Measurements from ENCODE around the gene KANK4.
"Not testable (repeated sequence)": the region's sequence is repeated elsewhere in the genome, so short reads cannot be mapped to it uniquely, and the experiment has no call there.

Gene KANK4

DNA sequence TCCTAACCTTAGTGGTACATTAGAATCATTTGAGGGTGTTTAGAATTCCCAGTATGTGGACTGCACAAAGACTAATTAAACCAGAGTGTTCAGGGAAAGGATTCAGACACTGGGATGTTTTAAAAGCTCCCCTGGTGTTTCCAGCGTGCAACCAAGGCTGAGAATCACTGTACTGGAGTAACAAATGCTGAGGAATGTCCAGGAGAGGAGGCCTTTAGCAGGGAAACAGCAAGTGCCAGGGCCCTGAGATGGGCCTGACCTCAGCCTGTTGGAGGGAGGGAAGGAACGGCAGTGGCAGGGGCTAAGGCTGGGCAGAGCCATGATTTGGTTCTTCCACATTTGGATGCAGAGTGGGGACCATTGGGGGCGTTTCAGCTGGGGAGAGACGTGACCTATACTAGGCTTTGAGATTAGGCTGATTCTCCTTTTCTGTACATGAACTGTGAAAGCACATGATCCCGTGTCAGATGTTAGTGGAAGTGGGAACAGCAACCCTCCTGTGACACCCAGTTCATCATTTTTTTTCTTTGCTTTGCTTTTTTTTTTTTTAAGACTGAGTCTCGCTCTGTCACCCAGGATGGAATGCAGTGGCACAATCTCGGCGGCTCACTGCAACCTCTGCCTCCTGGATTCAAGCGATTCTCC, 49.3 kb downstream of the KANK4 start:
- no peak for DNase-seq

DNA sequence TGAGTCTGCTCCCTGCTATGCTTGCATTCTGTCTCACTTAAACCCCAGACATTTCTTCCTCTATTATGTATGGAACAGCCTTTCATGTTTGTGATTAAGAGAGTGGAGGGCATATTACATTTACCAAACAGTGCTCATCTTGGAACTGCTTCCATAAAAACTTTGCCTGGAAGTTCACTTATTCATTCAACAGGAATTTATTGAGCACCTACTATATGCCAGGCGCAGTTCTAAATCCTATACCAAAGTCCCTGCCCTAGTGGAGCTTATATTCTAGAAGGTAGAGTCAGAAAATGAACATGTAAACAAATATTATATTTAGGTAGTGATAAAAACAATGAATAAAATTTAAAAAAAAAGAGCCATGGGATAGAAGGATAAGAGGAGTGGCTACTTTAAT, 49.8 kb downstream of the KANK4 start:
- DNase-seq: no peak

DNA sequence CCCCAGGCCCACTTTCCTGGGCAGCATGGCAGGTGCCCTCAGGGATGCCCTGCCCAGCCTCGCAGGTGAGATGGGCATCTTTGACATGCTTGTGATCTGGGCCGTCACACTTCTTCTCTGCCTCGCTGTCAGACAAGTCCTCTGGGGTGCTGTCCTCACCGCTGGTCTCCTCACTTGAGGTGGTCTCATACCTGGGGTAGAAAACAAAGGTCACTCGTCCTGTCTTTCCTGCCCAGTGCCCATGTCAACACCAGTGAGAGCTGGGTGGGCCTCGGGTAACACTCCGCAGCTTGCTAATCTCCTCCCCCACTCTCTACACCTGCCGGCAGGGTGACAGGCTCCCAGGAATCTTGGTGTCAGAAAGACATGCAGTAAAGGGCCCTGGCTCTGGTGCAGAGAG, 50.9 kb downstream of the KANK4 start:
- DNase-seq: no peak

DNA sequence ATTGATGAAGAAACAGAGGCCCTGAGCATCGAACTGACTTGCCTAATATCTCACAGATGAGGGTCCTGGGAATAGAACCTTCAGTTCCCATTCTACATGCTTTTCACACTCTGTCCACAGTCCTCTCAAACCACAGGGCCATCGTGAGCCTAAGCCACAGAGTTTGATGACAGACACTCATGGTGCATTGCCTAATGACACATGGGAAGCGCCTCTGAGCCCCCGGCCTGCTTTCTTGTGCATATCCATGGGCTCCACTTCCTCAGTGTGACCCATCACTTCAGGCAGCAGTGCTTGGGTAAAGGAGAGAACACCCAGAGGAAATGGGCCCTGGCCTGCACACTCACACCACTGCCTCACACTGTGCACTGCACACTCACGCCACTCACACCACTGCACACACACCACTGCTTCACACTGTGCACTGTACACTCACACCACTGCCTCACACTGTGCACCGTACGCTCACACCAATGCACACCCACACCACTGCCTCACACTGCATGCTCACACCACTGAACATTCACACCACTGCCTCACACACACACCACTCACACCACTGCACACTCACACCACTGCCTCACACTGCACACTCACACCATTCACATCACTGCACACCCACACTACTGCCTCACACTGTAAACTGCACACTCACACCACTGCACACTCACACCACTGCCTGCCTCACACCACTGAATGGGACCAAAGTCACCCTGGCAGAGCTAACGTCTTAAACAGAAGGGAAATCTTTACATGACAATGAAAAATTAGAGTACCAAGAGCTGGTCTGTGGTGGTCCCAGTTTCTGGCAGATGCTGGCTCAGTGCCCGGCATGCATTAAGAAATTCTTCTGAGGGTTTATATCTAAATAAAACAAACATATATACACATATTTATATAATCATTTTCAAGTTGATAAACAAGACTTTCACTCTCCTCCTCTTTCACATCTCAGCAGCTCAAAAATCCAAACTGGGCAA, 53.0 kb downstream of the KANK4 start:
- no peak for DNase-seq

DNA sequence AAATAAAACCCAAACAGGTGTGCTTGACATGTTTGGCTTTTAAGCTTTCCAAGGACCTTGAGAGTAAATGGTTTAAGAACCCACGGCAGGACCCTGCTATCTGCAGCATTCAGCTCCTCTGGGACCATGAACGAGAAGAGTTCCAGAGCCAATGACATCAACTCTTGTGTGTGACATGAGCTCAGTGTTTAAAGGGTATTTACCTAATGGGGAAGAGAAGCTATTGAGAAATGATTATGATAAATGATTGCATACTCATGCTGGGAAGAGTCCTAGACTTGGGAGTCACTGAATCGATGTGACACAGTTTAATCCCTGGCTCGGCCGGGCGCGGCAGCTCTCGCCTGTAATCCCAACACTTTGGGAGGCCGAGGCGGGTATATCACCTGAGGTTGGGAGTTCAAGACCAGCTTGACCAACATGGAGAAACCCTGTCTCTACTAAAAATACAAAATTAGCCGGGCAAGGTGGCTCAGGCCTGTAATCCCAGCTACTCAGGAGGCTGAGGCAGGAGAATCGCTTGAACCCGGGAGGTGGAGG, 55.4 kb downstream of the KANK4 start:
- DNase-seq: no peak

DNA sequence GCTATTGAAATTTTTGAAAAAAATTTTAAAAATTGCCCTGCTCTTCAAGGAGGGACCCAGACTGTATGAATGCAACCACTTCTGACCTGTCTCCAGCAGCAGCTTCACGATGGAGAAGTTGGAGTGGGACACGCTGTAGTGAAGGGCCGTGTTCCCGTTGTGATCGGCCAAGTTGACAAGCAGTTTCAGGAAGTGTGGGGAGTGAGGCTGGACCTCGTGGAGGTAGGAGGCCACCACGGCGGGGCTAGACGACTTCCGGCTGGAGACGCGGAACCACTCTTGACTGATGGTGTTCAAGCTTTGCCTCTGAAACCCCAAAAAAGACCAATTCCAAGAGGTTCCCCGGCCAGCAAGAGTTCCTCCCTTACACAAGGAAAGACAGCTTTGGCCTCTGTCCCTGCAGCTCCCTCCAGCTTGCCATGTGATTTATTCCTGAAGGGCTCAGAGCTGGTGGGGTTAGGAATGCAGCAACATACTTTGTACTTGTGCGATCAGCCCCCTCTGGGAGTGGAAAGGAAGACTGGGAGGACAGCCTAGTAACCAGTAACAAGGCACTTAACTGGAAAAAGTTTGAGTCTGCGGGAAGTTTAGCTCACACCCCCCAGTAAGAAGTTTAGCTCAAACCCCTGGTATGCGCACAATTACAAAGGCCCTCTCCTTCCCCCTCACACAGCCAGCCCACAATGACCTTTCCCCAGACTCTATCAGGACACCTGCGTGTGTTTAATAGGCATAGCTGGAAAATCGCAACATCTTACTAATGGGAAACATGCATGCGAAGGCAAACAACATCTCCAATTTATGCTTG, 56.0 kb downstream of the KANK4 start:
- DNase-seq: no peak

DNA sequence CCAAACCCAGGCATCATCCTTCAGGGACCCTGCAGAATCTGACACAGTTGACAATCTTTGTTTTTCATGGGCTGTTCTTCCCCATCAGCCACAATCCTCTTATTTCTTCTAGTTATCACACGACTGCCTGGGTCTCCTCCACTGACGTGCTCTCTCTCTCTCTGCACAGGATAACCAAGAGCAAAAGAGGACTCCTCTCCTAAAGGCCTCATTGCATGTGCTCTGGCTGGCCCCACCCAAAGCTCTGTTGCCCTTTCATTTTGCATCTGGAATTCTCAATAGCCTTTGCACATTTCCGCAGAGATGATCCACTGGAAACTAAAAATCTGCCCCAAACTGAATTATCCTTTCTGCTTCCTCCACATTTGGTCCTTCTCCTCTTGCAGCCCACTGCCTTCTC, 58.5 kb downstream of the KANK4 start:
- no peak for DNase-seq

DNA sequence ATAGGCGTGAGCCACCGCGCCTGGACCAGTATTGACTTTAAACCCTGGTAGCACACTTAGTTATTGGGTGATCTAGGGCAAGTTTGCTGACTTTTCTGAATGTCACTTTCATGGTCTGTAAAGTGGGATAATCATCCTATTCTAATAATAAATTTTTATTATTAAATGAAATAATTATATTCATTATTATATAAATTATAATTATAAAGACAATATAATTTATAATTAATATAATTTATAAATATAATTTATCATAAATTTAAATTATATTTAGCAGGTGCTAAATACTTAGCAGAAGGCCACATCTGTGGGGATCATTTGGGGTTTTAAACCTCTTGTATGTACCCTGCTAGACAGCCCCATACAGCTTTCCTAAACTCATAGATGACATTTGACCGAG, 59.7 kb downstream of the KANK4 start:
- no peak for DNase-seq

DNA sequence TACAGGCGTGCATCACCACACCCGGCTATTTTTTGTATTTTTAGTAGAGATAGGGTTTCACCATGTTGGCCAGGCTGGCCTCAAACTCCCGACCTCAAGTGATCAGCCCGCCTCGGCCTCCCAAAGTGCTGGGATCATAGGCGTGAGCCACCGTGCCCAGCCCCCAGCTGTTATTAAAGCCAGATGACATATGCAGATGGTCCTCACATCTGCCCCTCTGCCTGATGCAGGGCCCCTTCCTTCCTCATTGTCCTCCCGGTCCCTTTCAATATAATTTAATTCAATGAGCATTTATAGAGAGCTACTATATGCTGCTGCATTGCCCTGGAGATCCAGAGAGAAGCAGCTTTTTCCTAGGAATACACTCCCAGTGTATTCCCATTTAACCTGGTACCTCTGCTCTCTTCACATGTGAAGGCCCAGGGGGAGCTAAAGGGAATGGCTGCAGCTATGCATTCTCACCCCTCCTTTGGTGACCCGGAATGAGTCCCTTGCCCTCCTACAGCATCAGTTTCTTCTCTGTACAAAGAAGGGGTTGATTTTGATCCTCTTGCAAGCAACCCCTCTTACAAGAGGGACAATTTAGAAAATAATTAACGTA, 69.0 kb downstream of the KANK4 start:
- DNase-seq: no peak

DNA sequence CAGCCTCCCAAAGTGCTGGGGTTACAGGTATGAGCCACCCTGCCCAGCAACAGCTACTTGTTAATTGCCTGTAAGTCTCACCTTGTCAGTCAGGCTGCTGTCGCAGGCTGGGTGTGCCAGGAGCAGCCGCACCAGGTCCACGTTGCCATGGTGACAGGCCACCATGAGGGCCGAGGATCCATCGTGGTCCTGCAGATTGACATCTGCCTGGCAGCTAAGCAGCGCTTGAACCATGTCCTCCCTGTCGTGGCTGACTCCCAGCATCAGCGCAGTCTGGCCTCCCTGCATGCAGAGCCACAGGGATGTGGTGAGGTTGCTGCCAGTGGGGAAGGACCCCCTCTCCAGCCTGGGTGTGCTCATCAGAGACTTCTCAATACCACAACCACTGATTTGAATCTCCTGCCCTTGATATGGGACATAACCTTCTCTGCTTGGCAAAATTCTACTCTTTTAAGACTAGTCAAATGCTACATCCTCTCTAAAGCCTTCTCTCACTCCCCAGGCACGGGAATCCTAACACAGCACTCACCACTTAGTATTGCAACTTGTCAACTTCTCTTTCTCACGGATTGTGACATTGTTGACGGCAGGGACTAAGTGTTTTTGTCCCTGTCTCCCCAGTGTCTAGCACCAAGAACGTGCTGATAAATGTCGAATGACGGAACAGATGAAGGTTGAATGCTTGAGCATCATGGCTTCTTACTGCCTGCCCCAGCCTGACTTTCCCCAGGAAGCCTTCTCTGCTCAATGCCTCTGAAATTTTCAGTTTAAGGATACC, 71.7 kb downstream of the KANK4 start:
- no peak for DNase-seq

DNA sequence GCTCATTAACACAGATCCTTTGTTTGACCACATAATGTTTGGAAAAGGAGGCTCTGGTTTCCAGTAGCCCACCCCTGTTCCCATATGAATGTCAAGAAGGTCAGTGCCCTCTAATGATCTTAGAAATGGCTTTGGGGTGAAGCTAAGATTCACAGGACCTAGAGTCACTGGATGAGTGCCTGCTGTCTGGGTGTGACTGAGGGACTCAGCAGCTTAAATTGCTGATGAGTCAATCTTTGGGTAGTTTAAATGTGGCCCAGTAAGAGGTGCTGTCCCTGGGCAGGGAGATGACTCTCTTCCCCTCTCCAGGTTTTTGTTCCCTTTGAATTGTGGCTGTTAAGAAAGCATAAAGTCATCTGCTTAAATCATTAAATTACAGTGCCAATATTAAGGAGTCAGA, 74.0 kb downstream of the KANK4 start:
- DNase-seq: no peak

DNA sequence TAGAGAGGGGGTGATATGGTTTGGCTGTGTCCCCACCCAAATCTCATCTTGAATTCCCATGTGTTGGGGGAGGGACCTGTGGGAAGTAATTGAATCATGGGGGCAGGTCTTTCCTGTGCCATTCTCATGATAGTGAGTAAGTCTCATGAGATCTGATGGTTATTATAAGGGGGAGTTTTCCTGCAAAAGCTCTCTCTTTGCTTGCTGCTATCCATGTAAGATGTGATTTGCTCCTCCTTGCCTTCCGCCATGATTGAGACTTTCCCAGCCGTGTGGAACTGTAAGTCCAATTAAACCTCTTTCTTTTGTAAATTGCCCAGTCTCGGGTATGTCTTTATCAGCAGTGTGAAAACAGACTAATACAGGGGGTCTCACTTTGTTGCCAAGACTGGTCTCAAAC, 74.9 kb downstream of the KANK4 start:
- DNase-seq: not testable (repeated sequence)

DNA sequence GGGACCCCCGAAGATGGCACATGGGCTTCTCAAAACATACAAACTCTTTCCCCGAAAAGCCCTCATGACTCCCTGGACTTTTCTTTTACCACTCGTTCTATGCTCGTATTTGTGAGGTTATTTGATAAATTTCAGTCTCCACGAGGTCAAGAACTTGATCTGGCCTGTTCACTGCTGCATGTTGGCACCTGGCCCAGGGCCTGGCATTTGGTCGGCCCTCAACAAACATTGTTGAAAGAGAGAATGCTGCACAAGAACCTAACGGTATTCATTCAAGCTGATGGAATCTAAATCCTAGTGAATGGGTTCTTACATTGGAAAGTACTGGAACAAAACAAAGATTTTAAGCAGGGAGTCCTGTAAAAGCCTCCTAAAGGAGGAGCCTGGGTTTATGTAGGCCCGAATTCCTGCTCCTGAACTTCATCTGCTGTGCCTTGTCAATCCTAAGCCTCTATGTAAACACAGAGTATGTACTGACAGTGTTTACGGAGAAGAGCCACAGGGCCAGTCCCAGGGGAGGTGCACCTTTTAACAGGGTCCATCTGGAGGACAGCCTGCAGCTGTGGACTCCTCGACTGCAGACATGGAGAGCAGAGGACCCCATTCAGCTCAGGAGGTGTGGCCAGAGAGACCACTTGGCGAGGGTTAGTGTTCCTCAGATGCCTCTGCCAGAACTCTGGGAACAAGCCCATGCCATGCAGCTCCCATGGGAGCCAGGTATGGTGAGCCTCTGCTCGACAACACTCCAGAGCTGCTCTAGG, 77.7 kb downstream of the KANK4 start:
- no peak for DNase-seq

DNA sequence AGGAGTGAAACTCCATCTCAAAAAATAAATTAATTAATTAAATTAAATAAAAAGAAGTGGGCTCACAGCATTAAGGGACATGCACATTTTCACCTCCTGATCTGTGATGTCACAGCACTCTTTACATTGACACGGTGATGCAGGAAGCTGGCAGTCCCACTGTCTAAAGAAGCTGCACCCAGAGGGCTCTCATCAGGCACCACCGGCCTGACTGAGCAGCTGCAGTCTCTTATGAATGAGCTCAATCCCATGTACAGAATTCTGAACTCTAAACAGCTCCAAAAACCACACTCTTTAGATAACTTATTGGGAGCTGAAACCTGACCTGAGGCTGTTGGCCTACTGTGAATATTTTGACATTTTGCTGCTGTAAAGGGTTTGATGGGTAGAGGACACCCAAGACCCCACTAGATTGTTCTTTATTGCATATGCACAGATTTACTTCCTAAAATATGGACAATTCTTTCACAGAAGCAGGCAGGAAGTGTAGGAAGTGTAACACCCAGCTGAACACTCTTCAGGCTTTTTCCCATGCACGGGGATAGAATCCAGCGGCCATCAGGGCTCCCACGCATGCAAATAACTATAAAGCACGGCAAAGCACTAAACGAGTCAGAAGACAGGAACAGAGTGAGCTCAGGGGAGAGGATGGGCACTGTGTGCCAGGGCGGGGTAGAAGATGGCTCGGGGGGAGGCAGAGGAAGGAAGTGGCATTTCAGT, 78.4 kb downstream of the KANK4 start:
- DNase-seq: no peak

DNA sequence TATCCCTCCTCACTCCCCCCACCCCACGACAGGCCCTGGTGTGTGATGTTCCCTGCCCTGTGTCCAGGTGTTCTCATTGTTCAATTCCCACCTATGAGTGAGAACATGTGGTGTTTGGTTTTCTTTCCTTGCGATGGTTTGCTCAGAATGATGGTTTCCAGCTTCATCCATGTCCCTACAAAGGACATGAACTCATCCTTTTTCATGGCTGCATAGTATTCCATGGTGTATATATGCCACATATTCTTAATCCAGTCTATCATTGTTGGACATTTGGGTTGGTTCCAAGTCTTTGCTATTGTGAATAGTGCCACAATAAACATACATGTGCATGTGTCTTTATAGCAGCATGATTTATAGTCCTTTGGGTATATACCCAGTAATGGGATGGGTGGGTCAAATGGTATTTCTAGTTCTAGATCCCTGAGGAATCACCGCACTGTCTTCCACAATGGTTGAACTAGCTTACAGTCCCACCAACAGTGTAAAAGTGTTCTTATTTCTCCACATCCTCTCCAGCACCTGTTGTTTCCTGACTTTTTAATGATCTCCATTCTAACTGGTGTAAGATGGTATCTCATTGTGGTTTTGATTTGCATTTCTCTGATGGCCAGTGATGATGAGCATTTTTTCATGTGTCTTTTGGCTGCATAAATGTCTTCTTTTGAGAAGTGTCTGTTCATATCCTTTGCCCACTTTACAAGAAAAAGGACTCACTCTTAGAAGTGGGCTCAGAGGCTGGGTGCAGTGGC, 79.4 kb downstream of the KANK4 start:
- DNase-seq: not testable (repeated sequence)

DNA sequence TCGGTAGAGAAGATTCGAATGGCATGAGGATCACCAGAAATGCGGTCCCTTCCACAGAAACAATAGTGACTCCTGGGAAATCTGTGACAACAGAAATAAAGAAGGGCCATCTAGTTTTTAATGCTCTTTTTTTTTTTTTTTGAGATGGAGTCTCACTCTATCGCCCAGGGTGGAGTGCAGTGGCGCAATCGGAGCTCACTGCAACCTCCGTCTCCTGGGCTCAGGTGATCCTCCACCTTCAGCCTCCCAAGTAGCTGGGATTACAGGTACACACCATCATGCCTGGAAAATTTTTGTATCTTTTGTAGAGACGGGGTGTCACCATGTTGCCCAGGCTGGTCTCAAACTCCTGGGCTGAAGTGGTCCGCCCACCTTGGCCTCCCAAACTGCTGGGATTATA, 80.7 kb downstream of the KANK4 start:
- DNase-seq: no peak

DNA sequence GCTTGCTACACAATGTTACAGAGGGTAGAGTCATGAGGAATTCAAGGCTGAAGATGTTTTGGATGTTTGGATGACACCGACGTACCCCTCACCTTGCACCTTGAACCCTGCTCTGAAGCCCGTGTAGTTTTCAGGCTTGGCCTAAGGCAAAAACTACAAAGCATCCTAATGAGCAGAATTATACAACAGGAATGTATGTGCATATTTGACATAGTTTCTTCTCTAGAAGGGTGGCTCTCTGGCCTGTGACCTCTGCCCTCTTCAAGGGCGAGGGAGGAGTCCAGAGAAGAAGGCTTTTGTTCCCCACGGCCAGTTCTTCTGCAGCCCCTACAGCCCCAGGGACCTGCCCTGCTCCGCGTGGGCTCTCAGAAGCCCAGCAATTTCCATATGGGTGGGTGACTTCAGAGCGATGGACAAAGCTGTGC, 81.3 kb downstream of the KANK4 start:
- no peak for DNase-seq

DNA sequence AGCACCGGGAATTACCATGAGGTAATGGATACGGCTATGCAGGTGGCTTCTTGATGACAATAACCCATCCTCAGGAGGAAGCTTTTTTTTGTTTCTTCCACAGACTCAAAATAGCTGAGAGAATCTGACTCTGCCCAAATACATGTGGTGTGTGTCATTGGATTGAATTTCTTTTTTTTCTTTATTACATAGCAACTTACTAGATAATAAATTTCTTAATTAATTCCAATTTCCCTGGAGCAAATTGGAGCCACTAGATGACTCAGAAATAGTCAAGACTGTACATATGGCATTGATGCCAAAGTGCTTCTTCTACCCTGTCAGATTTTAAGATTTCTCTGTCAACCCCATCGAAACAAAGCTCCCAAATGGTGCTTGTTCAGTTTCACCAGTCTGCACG, 81.9 kb downstream of the KANK4 start:
- no peak for DNase-seq

DNA sequence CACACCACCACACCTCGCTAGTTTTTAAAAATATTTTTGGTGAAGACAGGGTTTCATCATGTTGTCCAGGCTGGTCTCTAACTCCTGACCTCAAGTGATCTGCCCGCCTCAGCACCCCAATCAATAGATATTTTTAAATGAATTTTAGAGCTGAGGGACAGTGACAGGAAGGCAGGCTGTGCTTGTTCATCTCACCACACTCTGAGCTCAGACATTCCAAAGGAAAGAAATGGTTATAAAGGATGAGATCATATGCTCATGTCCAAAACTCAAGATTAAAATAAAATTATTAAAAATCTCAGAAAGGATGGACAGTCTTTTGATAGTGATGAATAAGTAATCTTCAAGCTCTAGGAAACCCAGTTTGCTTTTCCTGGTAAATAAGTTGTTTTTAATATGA, 83.7 kb downstream of the KANK4 start:
- DNase-seq: no peak

DNA sequence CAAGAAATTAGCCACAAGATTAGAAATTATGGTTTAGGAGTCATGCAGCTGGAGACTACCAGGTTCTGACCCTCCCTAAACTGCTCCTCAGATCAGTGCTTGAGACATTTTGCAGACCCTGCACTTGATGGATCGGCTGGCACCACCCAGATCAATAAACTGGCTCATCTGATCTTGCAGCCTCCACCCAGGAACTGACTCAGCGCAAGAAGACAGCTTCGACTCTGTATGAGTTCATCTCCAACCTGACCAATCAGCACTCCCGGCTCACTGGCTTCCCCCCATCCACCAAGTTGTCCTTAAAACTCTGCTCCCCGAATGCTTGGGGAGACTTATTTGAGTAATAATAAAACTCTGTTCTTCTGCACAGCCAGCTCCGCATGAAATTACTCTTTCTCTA, 84.5 kb downstream of the KANK4 start:
- DNase-seq: no peak
